NCI-H1092 treated with DMSO at 0.1 percent for 48 hours (cell line): ENCODE data around the gene SLC38A4.

Experiments
- DNase-seq: peaks from one replicate; lab custom pipeline; 2025; lab: John Stamatoyannopoulos, UW

SLC38A4 gene

GRCh38 chr12:46815809-46816208, 10.0 kb downstream of the SLC38A4 start:
- no peak for DNase-seq

- DNase-seq: no peak
Observed at GRCh38 chr12:46814143-46814542, 11.7 kb downstream of the SLC38A4 start.

GRCh38 chr12:46811185-46811584, 14.6 kb downstream of the SLC38A4 start:
- no peak for DNase-seq

- no peak for DNase-seq
Observed at GRCh38 chr12:46808955-46809697, 16.7 kb downstream of the SLC38A4 start.

GRCh38 chr12:46808317-46808716, 17.5 kb downstream of the SLC38A4 start:
- no peak for DNase-seq

DNA sequence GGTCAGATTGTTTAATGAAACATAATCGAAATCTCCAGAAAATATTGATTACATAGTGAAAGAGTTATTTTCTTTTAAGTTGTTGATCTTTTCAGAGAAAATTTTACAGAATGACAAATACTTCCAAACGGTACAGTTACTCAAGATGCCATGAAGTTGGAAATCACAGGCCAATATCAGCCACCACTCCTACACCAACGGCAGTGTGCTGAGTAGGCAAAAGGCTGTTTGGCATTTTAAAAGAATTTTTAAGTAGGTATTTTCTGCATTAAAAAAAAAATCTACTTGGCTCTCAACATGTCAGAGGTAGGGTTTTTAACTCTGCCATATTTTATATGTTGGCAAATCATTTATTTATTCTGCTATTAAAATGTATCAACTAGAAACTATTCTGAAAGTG, 21.7 kb downstream of the SLC38A4 start:
- DNase-seq: no peak

DNA sequence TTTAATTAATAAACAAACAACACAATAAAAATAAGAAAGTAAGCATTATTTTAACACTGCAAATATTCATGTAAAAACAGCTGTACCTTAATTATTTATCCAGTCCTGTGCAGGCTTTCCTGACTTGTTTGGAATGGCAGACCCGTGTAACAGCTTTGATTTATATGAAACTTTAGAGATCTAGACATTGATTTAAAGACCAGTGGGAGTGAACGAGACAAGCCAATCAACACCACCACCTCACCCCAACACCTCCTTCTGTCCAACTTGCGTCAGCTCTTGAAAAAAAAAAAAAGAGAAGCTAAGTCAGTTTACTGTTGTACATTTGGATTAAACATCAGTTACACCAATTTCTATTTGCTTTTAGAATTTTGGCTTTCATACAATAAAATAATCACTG, 22.3 kb downstream of the SLC38A4 start:
- DNase-seq: no peak

DNA sequence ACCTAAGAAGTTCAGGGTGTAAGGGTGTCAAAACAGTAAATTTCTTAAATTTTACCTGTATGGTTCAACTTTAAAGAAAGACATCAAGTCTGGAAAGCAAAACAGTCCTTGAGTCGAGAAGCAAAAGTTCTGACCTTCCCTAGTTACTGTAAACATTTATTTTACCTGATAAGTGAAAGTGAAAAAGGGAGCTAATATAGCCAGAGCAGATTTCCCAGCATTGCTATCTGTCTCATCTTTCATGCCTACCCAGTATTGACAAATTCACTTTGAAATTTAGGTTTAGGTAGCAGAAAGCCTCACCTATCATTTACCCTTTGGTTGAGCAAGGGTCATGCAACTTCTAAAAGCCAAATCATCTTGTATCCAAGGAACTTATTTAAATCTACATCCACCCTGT, 24.5 kb downstream of the SLC38A4 start:
- no peak for DNase-seq

GRCh38 chr12:46800160-46800559, 25.6 kb downstream of the SLC38A4 start:
- no peak for DNase-seq

- DNase-seq: no peak
Observed at GRCh38 chr12:46798648-46799047, 27.1 kb downstream of the SLC38A4 start.

DNA sequence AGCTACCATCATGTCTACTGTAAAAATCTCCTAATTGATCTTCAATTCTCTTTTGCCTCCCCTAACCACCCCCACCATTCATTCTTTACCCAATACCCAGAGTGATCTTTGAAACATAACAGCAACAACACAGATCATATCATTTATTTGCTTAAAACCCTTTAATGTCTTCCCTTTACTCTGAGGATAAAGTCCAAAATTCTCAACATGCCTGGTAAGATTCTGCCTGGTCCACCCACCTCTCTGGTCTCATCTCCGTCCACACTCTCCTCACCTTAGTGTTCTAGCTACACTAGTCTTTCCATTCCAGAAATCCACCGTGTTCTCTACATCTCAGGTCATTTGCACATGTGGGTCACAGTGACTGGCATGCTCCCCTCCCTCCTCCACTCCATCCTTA, 27.7 kb downstream of the SLC38A4 start:
- no peak for DNase-seq

DNA sequence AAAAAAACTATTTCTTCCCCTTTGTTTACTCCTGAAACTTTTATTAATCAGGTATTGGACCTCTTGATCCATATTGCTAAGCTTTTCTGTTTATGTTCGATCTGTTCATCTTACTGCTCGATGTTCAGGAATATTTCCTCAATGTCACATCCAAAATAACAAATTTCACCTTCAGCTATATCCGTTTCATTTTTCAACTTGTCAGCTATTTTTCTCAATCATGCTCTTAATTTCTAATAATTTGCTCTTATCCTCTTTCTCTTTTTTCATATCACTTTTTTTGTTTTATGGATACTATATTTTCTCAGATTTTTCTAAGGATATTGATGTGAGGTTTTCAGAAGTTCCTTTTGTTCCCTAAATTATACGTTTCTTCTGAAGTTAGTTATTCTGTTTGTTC, 29.8 kb downstream of the SLC38A4 start:
- no peak for DNase-seq

GRCh38 chr12:46794593-46795190, 31.1 kb downstream of the SLC38A4 start:
- no peak for DNase-seq

- no peak for DNase-seq
Observed at GRCh38 chr12:46792925-46793324, 32.9 kb downstream of the SLC38A4 start.

DNA sequence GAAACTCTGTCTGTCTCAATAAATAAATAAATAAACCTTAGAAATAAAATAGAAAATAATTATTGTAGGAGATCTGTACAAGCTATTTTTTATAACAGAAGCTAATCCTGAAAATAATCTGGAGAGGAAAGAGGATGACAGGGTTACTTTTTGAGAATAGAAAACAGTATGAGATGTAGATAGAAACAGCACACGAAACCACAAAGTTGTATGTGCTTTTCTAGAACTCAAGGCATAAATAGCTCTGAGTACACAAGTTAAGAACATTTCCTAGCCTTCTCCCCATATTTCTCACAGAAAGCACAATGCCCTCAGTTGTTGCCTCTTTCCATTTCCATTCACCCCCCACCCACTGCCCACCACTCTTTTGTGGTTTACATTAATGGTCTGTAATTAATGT, 35.7 kb downstream of the SLC38A4 start:
- DNase-seq: no peak

DNA sequence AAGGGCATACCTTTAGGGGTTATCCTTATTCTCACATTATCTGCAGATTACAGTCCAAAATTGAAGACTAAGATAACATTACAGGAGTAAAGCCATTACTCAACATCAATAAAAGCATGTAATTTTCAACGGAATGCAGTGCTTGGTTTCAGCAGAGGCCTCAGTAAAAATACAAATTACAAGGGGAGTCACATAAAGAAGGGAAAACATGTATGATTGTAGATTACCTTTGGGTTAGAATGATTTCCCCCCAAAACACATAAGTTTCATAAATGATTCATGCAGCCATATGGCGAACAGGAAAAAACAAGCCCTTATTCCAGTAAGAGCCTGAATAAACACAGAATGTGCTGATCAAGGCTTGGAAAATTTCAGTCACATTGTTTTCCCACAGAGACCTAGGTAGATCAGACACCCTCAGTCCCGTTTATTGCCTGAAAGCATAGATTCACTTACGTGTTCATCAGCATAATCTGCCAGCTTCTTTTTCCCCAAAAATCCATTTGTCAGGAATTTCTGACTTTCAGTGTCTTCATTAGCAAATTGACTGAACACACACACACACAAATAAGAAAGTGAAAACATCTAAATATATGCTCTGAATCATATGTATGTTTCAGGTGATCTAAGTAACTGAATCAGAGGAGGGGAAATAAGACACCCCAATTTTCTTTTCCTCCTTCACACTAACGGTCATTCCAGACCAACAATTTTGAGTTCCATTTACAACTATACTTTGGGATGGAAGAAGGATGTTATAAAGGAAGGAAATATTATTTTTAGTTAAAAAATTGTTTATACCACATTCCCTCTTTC, 37.5 kb downstream of the SLC38A4 start:
- DNase-seq: no peak

DNA sequence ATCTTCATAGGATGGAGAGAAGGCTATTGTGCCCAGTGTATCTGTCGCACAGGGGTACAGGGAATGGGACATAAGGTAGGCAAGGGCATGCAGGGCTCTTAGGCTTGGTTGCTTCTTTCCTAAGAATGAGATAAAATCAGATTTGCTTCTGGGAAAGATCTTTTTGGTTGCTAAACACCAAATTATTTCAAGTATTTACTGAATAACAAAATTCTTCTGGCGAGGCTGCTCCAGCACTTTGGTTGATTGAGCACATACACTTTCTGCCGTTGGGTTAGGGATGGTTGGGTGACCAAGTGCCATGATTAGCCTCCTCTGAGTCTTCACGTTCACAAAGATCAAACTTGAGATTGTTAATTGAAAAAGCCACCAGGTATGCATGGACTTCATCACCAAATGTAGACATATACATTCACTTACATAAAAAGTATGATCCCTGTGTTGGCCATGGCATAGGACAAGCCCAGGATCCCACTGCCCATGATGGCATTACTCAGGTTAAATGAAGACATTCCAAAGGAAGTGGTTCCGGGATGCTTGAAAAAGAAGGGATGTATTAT, 38.2 kb downstream of the SLC38A4 start:
- no peak for DNase-seq

DNA sequence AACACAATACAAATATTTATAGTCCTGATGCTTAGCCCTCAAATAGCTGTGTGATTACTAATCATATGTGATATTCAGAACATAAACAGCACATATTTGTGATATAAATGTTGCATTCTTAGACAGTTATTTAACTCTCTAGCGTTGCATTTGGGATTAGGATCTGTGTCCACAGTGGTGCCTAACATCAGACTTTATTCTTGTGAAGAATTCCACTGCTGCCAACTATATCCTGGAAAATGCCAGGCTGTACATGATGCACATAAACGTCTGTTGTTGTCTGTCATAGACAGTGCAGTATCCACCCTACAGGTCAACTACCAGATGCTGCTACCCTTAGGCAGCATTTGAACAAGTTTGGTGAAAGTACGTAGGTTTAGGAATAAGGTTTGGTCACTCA, 39.0 kb downstream of the SLC38A4 start:
- no peak for DNase-seq

- DNase-seq: no peak
Observed at GRCh38 chr12:46785382-46785781, 40.4 kb downstream of the SLC38A4 start.

DNA sequence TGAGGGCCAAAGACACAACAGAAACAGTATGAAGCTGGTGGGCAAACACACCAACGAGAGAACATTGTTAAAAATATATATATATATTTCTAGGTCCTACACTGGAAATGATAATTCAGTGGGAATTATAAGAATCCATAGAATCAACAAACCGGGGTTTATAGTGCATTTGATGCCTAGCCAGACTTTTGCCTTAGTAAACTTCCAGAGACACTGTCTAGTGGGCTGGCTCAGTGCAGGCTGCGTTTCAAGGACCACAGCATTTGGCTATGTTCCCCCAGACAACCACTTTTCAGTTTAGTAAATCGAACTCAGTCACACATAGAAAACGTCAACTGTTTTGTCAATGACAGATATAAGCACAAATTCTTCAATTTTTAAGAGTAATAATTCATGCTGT, 41.9 kb downstream of the SLC38A4 start:
- no peak for DNase-seq

GRCh38 chr12:46779879-46780278, 45.9 kb downstream of the SLC38A4 start:
- DNase-seq: no peak

- DNase-seq: no peak
Observed at GRCh38 chr12:46779063-46779462, 46.7 kb downstream of the SLC38A4 start.

GRCh38 chr12:46778415-46778814, 47.4 kb downstream of the SLC38A4 start:
- DNase-seq: no peak
